Endodermal cell (in vitro differentiated cells): Measurements from ENCODE around the gene AADACL2. TPM values are rescaled to one million over a fixed set of nuclear protein-coding genes. Genes with fewer than 3 reads are reported as not detected.

Experiments used
- DNase-seq: peaks from one replicate; pipeline ENCODE4 v3.0.0-alpha.2; 2017
- H3K27ac ChIP-seq: 2 replicates; pipeline ENCODE4 v1.5.1; 2013; ENCODE audit warnings: mild to moderate bottlenecking, low read depth, low read length, moderate library complexity
- H3K27me3 ChIP-seq: 2 replicates; pipeline ENCODE4 v1.6.1; 2013; ENCODE audit warnings: mild to moderate bottlenecking, low read length, moderate library complexity; ENCODE audit not compliant: insufficient read depth, control insufficient read depth, poor library complexity, severe bottlenecking
- H3K36me3 ChIP-seq: 2 replicates; pipeline ENCODE4 v1.7.0; 2013; ENCODE audit warnings: mild to moderate bottlenecking, low read length, moderate library complexity; ENCODE audit not compliant: control insufficient read depth, insufficient read depth
- H3K4me1 ChIP-seq: one replicate; pipeline ENCODE4 v1.7.0; 2013; ENCODE audit warnings: low read length; ENCODE audit not compliant: control insufficient read depth, insufficient read depth
- H3K4me3 ChIP-seq: 2 replicates; pipeline ENCODE4 v1.5.1; 2013; ENCODE audit warnings: mild to moderate bottlenecking, low read length, moderate library complexity
- H3K9ac ChIP-seq: 2 replicates; pipeline ENCODE4 v1.6.1; 2013; ENCODE audit warnings: mild to moderate bottlenecking, low read length, moderate library complexity; ENCODE audit not compliant: poor library complexity, severe bottlenecking; ENCODE audit errors: extremely low read depth
- H3K9me3 ChIP-seq: 2 replicates; pipeline ENCODE4 v1.6.1; 2013; ENCODE audit warnings: mild to moderate bottlenecking, low read length, moderate library complexity; ENCODE audit not compliant: control insufficient read depth
- H3K27ac Mint-ChIP-seq: 2 replicates; pipeline ENCODE4 v1.8.0; 2020; ENCODE audit warnings: mixed read lengths
- H3K27me3 Mint-ChIP-seq: 2 replicates; pipeline ENCODE4 v1.8.0; 2021; ENCODE audit warnings: mild to moderate bottlenecking, mixed read lengths; ENCODE audit not compliant: insufficient read depth
- H3K36me3 Mint-ChIP-seq: 2 replicates; pipeline ENCODE4 v1.8.0; 2020; ENCODE audit warnings: low read depth, mixed read lengths
- H3K4me1 Mint-ChIP-seq: 2 replicates; pipeline ENCODE4 v1.8.0; 2020; ENCODE audit warnings: mixed read lengths
- H3K4me3 Mint-ChIP-seq: 2 replicates; pipeline ENCODE4 v1.8.0; 2020; ENCODE audit warnings: mild to moderate bottlenecking, moderate library complexity, mixed read lengths
- H3K9me3 Mint-ChIP-seq: 2 replicates; pipeline ENCODE4 v1.8.0; 2020; ENCODE audit warnings: mild to moderate bottlenecking, mixed read lengths
- WGBS, 2 experiments: methylation state at CpG; one replicate each; pipeline versions ENCODE4 v1.1.5 to v1.1.7; 2013; ENCODE audit warnings: missing lambda C conversion rate in 2 of 2, mixed read lengths in 1 of 2; ENCODE audit not compliant: insufficient coverage in 1 of 2, insufficient read length in 1 of 2; 5-methylcytosine and 5-hydroxymethylcytosine counted together
- total RNA-seq, 2 donors: library from RNA; stranded (reverse); fragmentation: NEBNext Ultra II Directional in 1 of 2; extraction: Animal tissue kit (Norgen Biotek cat#: 25700) in 1 of 2; gene quantifications; 2 replicates in 1 of 2; 3 replicates in 1 of 2; pipeline ENCODE4 v1.2.1, GENCODE V29; 2021
- TF ChIP-seq, protein P1 (sequence below): fragments of 200-600 bp; sonication (generic); conservative IDR thresholded peaks from 2 replicates; pipeline ENCODE4 v1.5.0; 2021; ENCODE audit warnings: antibody characterized with exemption, mild to moderate bottlenecking

AADACL2 gene
- total RNA-seq, 2 donors from 2014 or later: not detected

DNA sequence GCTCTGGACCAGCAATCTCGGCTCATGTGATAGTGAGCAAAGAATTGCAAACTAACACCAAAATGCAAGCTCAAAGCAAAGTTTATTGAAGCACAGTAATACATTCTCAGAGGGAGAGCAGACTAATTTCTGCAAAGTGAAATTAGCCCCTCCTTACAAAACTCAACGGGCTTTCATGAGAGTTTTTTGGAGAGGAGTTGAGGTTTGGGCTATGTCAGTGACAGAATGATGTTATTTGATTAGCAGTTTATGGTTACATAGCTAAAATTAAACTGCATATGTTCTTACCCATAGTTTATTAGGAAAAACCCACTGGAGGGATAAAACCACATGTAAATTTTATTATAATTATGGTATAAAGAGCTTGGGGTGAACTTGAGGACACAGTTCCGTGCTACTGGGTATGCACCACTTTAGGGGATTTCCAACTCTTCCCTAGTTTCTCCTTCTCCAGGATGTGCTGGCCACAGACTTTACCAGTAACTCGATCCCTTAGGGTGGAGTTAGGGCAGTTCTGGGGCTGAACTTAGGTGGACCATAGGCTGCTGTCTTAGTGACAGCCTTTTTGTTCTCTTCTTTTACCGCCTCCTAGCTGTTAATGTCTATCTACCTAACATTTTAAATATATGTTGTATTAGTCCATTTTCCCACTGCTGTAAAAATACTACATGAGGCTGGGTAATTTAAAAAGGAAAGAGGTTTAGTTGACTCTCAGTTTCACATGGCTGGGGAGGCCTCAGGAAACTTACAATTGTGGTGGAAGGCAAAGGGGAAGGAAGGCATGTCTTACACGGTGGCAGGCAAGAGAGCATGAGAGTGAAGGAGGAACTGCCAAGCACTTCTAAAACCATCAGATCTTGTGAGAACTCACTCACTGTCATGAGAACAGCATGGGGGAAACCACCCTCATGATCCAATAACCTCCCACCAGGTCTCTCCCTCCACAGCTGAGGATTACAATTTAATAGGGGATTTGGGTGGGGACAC is 8.9 kb upstream of the AADACL2 start:
- Histone ChIP-seq H3K4me1 (no peaks in the 10 kb centered on the region), H3K27ac (no peak overlapping the region), H3K9ac (no peak overlapping the region), H3K9me3 (no peaks in the 10 kb centered on the region), H3K4me3 (no peak overlapping the region), H3K27me3 (no peaks in the 10 kb centered on the region), H3K36me3 (no peaks in the 10 kb centered on the region)
- no peaks in the 10 kb centered on the region for H3K4me1 Mint-ChIP-seq
- H3K4me3 Mint-ChIP-seq: no peak overlapping the region
- WGBS, 2 experiments: 87 to 100% methylated on average over 2 to 5 of the region's 6 CpGs
- H3K27ac Mint-ChIP-seq: no peak overlapping the region
- peaks cover 10% of the 10 kb centered on the region for H3K9me3 Mint-ChIP-seq
- no peak for DNase-seq
- no peaks in the 10 kb centered on the region for H3K36me3 Mint-ChIP-seq
- H3K27me3 Mint-ChIP-seq: no peaks in the 10 kb centered on the region
- TF ChIP-seq, protein P1, sequence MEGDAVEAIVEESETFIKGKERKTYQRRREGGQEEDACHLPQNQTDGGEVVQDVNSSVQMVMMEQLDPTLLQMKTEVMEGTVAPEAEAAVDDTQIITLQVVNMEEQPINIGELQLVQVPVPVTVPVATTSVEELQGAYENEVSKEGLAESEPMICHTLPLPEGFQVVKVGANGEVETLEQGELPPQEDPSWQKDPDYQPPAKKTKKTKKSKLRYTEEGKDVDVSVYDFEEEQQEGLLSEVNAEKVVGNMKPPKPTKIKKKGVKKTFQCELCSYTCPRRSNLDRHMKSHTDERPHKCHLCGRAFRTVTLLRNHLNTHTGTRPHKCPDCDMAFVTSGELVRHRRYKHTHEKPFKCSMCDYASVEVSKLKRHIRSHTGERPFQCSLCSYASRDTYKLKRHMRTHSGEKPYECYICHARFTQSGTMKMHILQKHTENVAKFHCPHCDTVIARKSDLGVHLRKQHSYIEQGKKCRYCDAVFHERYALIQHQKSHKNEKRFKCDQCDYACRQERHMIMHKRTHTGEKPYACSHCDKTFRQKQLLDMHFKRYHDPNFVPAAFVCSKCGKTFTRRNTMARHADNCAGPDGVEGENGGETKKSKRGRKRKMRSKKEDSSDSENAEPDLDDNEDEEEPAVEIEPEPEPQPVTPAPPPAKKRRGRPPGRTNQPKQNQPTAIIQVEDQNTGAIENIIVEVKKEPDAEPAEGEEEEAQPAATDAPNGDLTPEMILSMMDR: no peak

- TF ChIP-seq, protein P1: no peak
- Mint-ChIP-seq H3K27ac (no peak overlapping the region), H3K36me3 (no peaks in the 10 kb centered on the region), H3K9me3 (peaks cover 14% of the 10 kb centered on the region), H3K4me1 (no peaks in the 10 kb centered on the region), H3K4me3 (no peak overlapping the region), H3K27me3 (no peaks in the 10 kb centered on the region)
- DNase-seq: no peak
- Histone ChIP-seq H3K9ac (no peak overlapping the region), H3K27ac (no peak overlapping the region), H3K4me1 (no peaks in the 10 kb centered on the region), H3K4me3 (no peak overlapping the region), H3K36me3 (no peaks in the 10 kb centered on the region), H3K27me3 (no peaks in the 10 kb centered on the region), H3K9me3 (no peaks in the 10 kb centered on the region)
- 89% methylated on average over 1 of the region's 1 CpG; no CpG with 5 or more reads in 1 of the 2 experiments for WGBS, 2 experiments
Measured at GRCh38 chr3:151726016-151726415, 7.7 kb upstream of the AADACL2 start.

GRCh38 chr3:151732861-151733260 is 866 bp upstream of the AADACL2 start:
- H3K36me3 Mint-ChIP-seq: no peaks in the 10 kb centered on the region
- Histone ChIP-seq H3K4me3 (no peak overlapping the region), H3K36me3 (no peaks in the 10 kb centered on the region), H3K27ac (no peak overlapping the region), H3K4me1 (no peaks in the 10 kb centered on the region), H3K9me3 (no peaks in the 10 kb centered on the region), H3K9ac (no peak overlapping the region), H3K27me3 (no peaks in the 10 kb centered on the region)
- TF ChIP-seq, protein P1: no peak
- no peak overlapping the region for H3K4me3 Mint-ChIP-seq
- H3K9me3 Mint-ChIP-seq: peaks cover 12% of the 10 kb centered on the region
- H3K4me1 Mint-ChIP-seq: no peaks in the 10 kb centered on the region
- DNase-seq: no peak
- no peaks in the 10 kb centered on the region for H3K27me3 Mint-ChIP-seq
- WGBS, 2 experiments: 95 to 100% methylated on average over 2 of the region's 2 CpGs
- no peak overlapping the region for H3K27ac Mint-ChIP-seq
